SK-N-MC (cell line): Measurements from ENCODE around the gene NPFF.
A peak's percentile ranks its signal among the peaks of the same experiment; 100 is the strongest.

Experiments used
- DNase-seq: peaks from one replicate; pipeline ENCODE4 v3.0.0-alpha.2; 2011; ENCODE audit warnings: low read depth, low spot score
- H3K27ac ChIP-seq: fragments of 200-600 bp; sonication (generic); 2 replicates; pipeline ENCODE4 v1.5.1; 2016; ENCODE audit warnings: mixed run types
- H3K36me3 ChIP-seq: fragments of 200-600 bp; sonication (generic); 2 replicates; pipeline ENCODE4 v1.6.1; 2017; ENCODE audit warnings: antibody characterized with exemption, low read length, mixed read lengths; ENCODE audit not compliant: insufficient read depth
- H3K4me3 ChIP-seq: fragments of 200-600 bp; sonication (generic); 2 replicates; pipeline ENCODE4 v1.5.1; 2016
- H3K9ac ChIP-seq: fragments of 200-600 bp; sonication (generic); 2 replicates; pipeline ENCODE4 v1.8.0; 2017; ENCODE audit warnings: mixed run types, mixed read lengths; ENCODE audit not compliant: insufficient read length
- H3K9me3 ChIP-seq: fragments of 200-600 bp; sonication (generic); 2 replicates; pipeline ENCODE4 v1.6.1; 2017; ENCODE audit warnings: low read depth, mild to moderate bottlenecking, antibody characterized with exemption, low read length, moderate library complexity, mixed read lengths
- EZH2 ChIP-seq: fragments of 200-600 bp; sonication (generic); IDR thresholded peaks from one replicate; pipeline ENCODE4 v1.6.1; 2017; ENCODE audit warnings: antibody characterized with exemption
- FOXP2 ChIP-seq: optimal IDR thresholded peaks from 2 replicates; pipeline ENCODE3; 2011; ENCODE audit warnings: mild to moderate bottlenecking, moderate library complexity; ENCODE audit not compliant: insufficient read depth; ENCODE audit errors: extremely low read length, control extremely low read depth
- POLR2AphosphoS5 ChIP-seq: IDR thresholded peaks from 2 replicates; pipeline ENCODE4 v1.6.1; 2012; ENCODE audit warnings: mild to moderate bottlenecking, low read depth, low read length, borderline replicate concordance

Gene NPFF

GRCh38 chr12:53516758-53517455 is 9.6 kb upstream of the NPFF start:
- H3K27ac ChIP-seq: no peak overlapping the region
- TF ChIP-seq POLR2AphosphoS5 (no peak), FOXP2 (no peak), EZH2 (no peak)
- H3K9me3 ChIP-seq: no peaks in the 10 kb centered on the region
- DNase-seq: no peak
- H3K9ac ChIP-seq: no peak overlapping the region
- H3K4me3 ChIP-seq: no peak overlapping the region
- H3K36me3 ChIP-seq: peaks cover 70% of the 10 kb centered on the region

GRCh38 chr12:53515291-53515680 is 8.0 kb upstream of the NPFF start:
- H3K36me3 ChIP-seq: peaks cover 59% of the 10 kb centered on the region
- H3K9ac ChIP-seq: no peak overlapping the region
- no peak for TF ChIP-seq EZH2
- no peak for TF ChIP-seq FOXP2
- no peak for TF ChIP-seq POLR2AphosphoS5

GRCh38 chr12:53514628-53515290 is 7.5 kb upstream of the NPFF start:
- Histone ChIP-seq H3K9me3 (no peaks in the 10 kb centered on the region), H3K36me3 (peaks cover 55% of the 10 kb centered on the region), H3K9ac (no peak overlapping the region)

More at GRCh38 chr12:53515291-53515680, 8.0 kb upstream of the NPFF start:
- no peak overlapping the region for H3K27ac ChIP-seq
- DNase-seq: no peak
- H3K9me3 ChIP-seq: no peaks in the 10 kb centered on the region
- H3K4me3 ChIP-seq: no peak overlapping the region

GRCh38 chr12:53513712-53514410 is 6.6 kb upstream of the NPFF start:
- H3K36me3 ChIP-seq: peaks cover 49% of the 10 kb centered on the region
- TF ChIP-seq EZH2: no peak
- no peak overlapping the region for H3K27ac ChIP-seq

More at GRCh38 chr12:53514628-53515290, 7.5 kb upstream of the NPFF start:
- H3K27ac ChIP-seq: 0 out of 2 replicates have a peak overlapping the region, but pooled peaks have one; percentile 22
- H3K4me3 ChIP-seq: no peak overlapping the region
- DNase-seq: no peak
- TF ChIP-seq EZH2 (no peak), POLR2AphosphoS5 (no peak), FOXP2 (no peak)

DNA sequence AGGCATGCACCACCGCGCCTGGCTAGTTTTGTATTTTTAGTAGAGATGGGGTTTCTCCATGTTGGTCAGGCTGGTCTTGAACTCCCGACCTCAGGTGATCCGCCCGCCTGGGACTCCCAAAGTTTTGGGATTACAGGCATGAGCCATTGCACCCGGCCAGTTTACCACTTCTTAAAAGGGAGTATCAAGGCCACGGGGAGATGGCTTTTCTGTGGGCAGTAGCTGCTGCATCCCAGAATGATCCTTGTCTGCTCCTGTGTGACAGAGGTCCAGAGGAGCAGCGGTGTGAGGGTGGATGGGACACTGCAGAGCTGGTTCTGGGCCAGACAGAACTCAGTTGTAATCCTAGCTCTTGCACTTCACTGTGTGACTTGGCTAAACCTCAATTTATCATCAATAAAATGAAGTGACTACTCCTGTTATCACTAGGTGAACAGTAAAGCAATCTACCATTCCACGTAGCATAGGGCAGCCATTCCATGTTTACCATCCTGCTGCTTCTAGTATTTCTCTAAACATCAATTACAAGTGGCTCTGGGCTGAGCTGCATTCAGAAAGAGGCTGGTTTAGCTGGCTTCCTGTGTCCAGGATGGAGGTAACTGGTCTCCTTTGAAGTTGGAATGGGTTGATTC is 3.0 kb upstream of the NPFF start:
- Histone ChIP-seq H3K36me3 (peaks cover 47% of the 10 kb centered on the region; the same call in 1 of the 2 replicates), H3K4me3 (no peak overlapping the region), H3K9ac (no peak overlapping the region), H3K27ac (no peak overlapping the region), H3K9me3 (no peaks in the 10 kb centered on the region)
- DNase-seq: no peak
- TF ChIP-seq POLR2AphosphoS5: no peak
- no peak for TF ChIP-seq FOXP2
- no peak for TF ChIP-seq EZH2

More at GRCh38 chr12:53513712-53514410, 6.6 kb upstream of the NPFF start:
- Histone ChIP-seq H3K9me3 (no peaks in the 10 kb centered on the region), H3K4me3 (no peak overlapping the region), H3K9ac (peak overlapping the region; percentile 34)
- no peak for DNase-seq

- DNase-seq: no peak
- Histone ChIP-seq H3K27ac (no peak overlapping the region), H3K9me3 (no peaks in the 10 kb centered on the region), H3K36me3 (peaks cover 47% of the 10 kb centered on the region), H3K4me3 (no peak overlapping the region), H3K9ac (no peak overlapping the region)
- TF ChIP-seq EZH2: no peak
- TF ChIP-seq FOXP2: no peak
- no peak for TF ChIP-seq POLR2AphosphoS5
Measured at GRCh38 chr12:53508534-53509170, 1.4 kb upstream of the NPFF start.

- DNase-seq: no peak
- no peak overlapping the region for H3K9ac ChIP-seq
- no peak overlapping the region for H3K4me3 ChIP-seq
- H3K36me3 ChIP-seq: peaks cover 51% of the 10 kb centered on the region
- H3K9me3 ChIP-seq: no peaks in the 10 kb centered on the region
- no peak for TF ChIP-seq EZH2
- TF ChIP-seq POLR2AphosphoS5: no peak
- no peak for TF ChIP-seq FOXP2
- H3K27ac ChIP-seq: peak overlapping the region; percentile 55; the same call in 1 of the 2 replicates
Measured at GRCh38 chr12:53507603-53507885, 260 bp upstream of the NPFF start.

DNA sequence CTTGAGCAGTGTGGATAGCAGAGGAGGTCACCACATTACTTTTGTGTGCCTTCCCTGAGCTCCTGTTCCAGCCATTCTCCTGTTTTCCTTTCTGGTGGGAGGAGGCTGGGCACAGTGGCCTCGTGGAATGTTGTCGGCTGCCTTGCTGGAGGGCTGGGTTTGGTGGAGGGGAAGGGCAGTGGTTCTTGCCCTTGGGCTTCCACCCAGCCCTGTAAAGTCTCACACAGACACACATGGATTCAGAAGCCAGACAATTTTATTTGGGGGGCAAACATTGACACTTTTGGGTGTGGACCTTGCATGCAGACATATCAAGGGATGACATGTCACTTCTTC is 866 bp downstream of the NPFF start:
- no peak for DNase-seq
- no peak overlapping the region for H3K9ac ChIP-seq
- no peak for TF ChIP-seq EZH2
- TF ChIP-seq FOXP2: no peak
- TF ChIP-seq POLR2AphosphoS5: 0 out of 2 replicates have a peak, but pooled peaks have one; percentile 7
- no peaks in the 10 kb centered on the region for H3K9me3 ChIP-seq
- 0 out of 2 replicates have a peak overlapping the region, but pooled peaks have one; percentile 46 for H3K27ac ChIP-seq
- no peak overlapping the region for H3K4me3 ChIP-seq
- peaks cover 42% of the 10 kb centered on the region for H3K36me3 ChIP-seq
